Endothelial cell of umbilical vein (primary cell): ENCODE results near the gene ADCYAP1R1. TPM values are rescaled to one million over a fixed set of nuclear protein-coding genes. Genes with fewer than 3 reads are reported as not detected.
A peak's percentile ranks its signal among the peaks of the same experiment; 100 is the strongest.

Source experiments
- BruUV-seq: library from RNA; stranded (reverse); fragments of 400-500 nt; replicated peaks from 2 replicates; lab custom pipeline; 2021; lab: Mats Ljungman, UMichigan
- CTCF ChIA-PET: fragments of 300-600, 350-600 bp; sonication (Branson Sonifier 250); formaldehyde crosslinking; loops from one replicate; lab custom pipeline; 2021; ENCODE audit warnings: antibody characterized with exemption, inconsistent platforms; lab: Charles Lee
- POLR2A ChIA-PET: fragments of 300-600, 350-600 bp; sonication (Branson Sonifier 250); formaldehyde crosslinking; loops from one replicate; lab custom pipeline; 2021; ENCODE audit warnings: antibody characterized with exemption, inconsistent platforms; lab: Charles Lee
- DNase-seq: peaks from one replicate; pipeline ENCODE4 v3.0.0-alpha.2; 2011; ENCODE audit warnings: low read depth, low spot score
- FAIRE-seq: peaks from 2 replicates; lab custom pipeline; 2011; peaks lifted over from hg19 to GRCh38; lab: Jason Lieb, UNC
- H2AFZ ChIP-seq: 2 replicates; pipeline ENCODE4 v1.6.0; 2012; ENCODE audit warnings: low read depth, low read length, control low read depth, inconsistent platforms
- H3K27ac ChIP-seq: 2 replicates; pipeline ENCODE4 v1.5.1; 2011; ENCODE audit warnings: low read depth, mild to moderate bottlenecking, control low read depth, low read length, moderate library complexity; ENCODE audit not compliant: insufficient read depth
- H3K27me3 ChIP-seq, 2 experiments: 2 replicates each; pipeline versions ENCODE4 v1.6.0 to v1.6.1; 2011; ENCODE audit warnings: low read length in 2 of 2, mixed read lengths in 1 of 2; ENCODE audit not compliant: control insufficient read depth in 2 of 2, insufficient read depth in 2 of 2
- H3K36me3 ChIP-seq, 2 experiments: 2 replicates in 1 of 2; 3 replicates in 1 of 2; pipeline ENCODE4 v1.5.1; 2011; ENCODE audit warnings: low read length in 2 of 2, mild to moderate bottlenecking in 1 of 2, moderate library complexity in 1 of 2; ENCODE audit not compliant: control insufficient read depth in 2 of 2, insufficient read depth in 2 of 2; ENCODE audit errors: extremely low read depth in 1 of 2
- H3K4me1 ChIP-seq: 3 replicates; pipeline ENCODE4 v1.5.1; 2011; ENCODE audit warnings: mild to moderate bottlenecking, low read length; ENCODE audit not compliant: control insufficient read depth, insufficient read depth; ENCODE audit errors: extremely low read depth
- H3K4me2 ChIP-seq: 2 replicates; pipeline ENCODE4 v1.6.1; 2011; ENCODE audit warnings: low read length, control low read depth, mixed read lengths; ENCODE audit not compliant: insufficient read depth
- H3K4me3 ChIP-seq, 3 experiments: fragments of 200-600 bp in 1 of 3; sonication (generic), shearing (Covaris generic) in 1 of 3; replicated peaks in 1 of 3; 2 replicates each; pipeline ENCODE4 v1.5.1; 2011 to 2016; ENCODE audit warnings: control low read depth in 3 of 3, low read length in 3 of 3, mild to moderate bottlenecking in 2 of 3, inconsistent platforms in 1 of 3, low read depth in 1 of 3, moderate library complexity in 1 of 3; ENCODE audit not compliant: insufficient read depth in 1 of 3
- H3K79me2 ChIP-seq: 2 replicates; pipeline ENCODE4 v1.6.0; 2012; ENCODE audit warnings: low read length, inconsistent platforms; ENCODE audit not compliant: control insufficient read depth, insufficient read depth
- H3K9ac ChIP-seq: replicated peaks from 2 replicates; pipeline ENCODE3; 2011; ENCODE audit warnings: low read length, control low read depth; ENCODE audit not compliant: insufficient read depth; ENCODE audit errors: extremely low read depth
- H3K9me1 ChIP-seq: replicated peaks from 3 replicates; pipeline ENCODE4 v1.6.0; 2011; ENCODE audit warnings: mild to moderate bottlenecking, low read length; ENCODE audit not compliant: control insufficient read depth, insufficient read depth; ENCODE audit errors: extremely low read depth
- H3K9me3 ChIP-seq: replicated peaks from 2 replicates; pipeline ENCODE4 v1.5.1; 2012; ENCODE audit warnings: low read length, inconsistent platforms; ENCODE audit not compliant: control insufficient read depth, insufficient read depth
- H4K20me1 ChIP-seq: replicated peaks from 2 replicates; pipeline ENCODE3; 2011; ENCODE audit warnings: mild to moderate bottlenecking, low read length; ENCODE audit not compliant: control insufficient read depth, insufficient read depth; ENCODE audit errors: extremely low read depth
- CTCF ChIP-seq, 2 donors: IDR thresholded peaks; 1 replicate in 1 of 2; 2 replicates in 1 of 2; pipeline ENCODE4 v1.5.1; 2011; ENCODE audit warnings: low read length in 2 of 2, mild to moderate bottlenecking in 2 of 2, moderate library complexity in 2 of 2, control low read depth in 1 of 2, inconsistent platforms in 1 of 2, low read depth in 1 of 2; ENCODE audit not compliant: insufficient read depth in 1 of 2; ENCODE audit errors: extremely low read depth in 1 of 2
- FOS ChIP-seq: IDR thresholded peaks from 2 replicates; pipeline ENCODE4 v1.6.1; 2011; ENCODE audit warnings: mild to moderate bottlenecking, low read length, moderate library complexity, borderline replicate concordance; ENCODE audit not compliant: insufficient read depth
- GATA2 ChIP-seq: IDR thresholded peaks from 2 replicates; pipeline ENCODE4 v1.7.0; 2011; ENCODE audit warnings: low read depth, mild to moderate bottlenecking, moderate library complexity, mixed read lengths, low read length; ENCODE audit not compliant: insufficient read length, insufficient read depth
- MAX ChIP-seq: IDR thresholded peaks from 2 replicates; pipeline ENCODE4 v1.6.1; 2011; ENCODE audit not compliant: insufficient read depth, insufficient read length
- POLR2AphosphoS5 ChIP-seq: IDR thresholded peaks from 2 replicates; pipeline ENCODE4 v1.6.1; 2012; ENCODE audit warnings: low read depth, mild to moderate bottlenecking, control low read depth, low read length, moderate library complexity; ENCODE audit not compliant: insufficient read depth
- dilution Hi-C: fragments of 300-500 bp; cut with MboI; formaldehyde crosslinking; loops from one replicate; pipeline ENCODE4 v1.15.0; 2019; ENCODE audit warnings: low sequenced_read_pairs; ENCODE audit not compliant: extremely low pct_ligation_motif_present
- intact Hi-C: fragments of 100-400 bp; cut with micrococcal nuclease; formaldehyde crosslinking; loops from one replicate; pipeline ENCODE4 v1.10.0; 2022
- polyA plus RNA-seq, 4 experiments: library from polyadenylated mRNA; depleted of rRNA in 3 of 4; stranded (reverse) in 3 of 4; unstranded in 1 of 4; fragments of >200 nt; gene quantifications; 2 replicates each; pipeline versions ENCODE4 v1.2.1 to v1.2.3, GENCODE V29; 2011 to 2012; ENCODE audit warnings: missing spikeins in 1 of 4
- total RNA-seq: library from RNA; stranded (reverse); gene quantifications from 2 replicates; pipeline ENCODE4 v1.2.3, GENCODE V29; 2021

Gene ADCYAP1R1
- total and polyA plus RNA-seq, 2 donors (not counting 3 experiments of a cell fraction or from before 2014, with no cell fraction given) = 0.04 TPM; not detected in 1

- FAIRE-seq = peak; percentile 62
- dilution Hi-C loops (no loop called here), intact Hi-C loops (loop anchor here (1.0 to 5.0 kb wide), 3 partner anchors 63 to 257 kb away; no protein-coding TSS in a partner anchor)
- ChIA-PET CTCF (interaction anchor here (1.0 to 4.6 kb wide), 5 partner anchors 9 to 76 kb away, joined by 3 to 73 read pairs (median 3); no protein-coding TSS in a partner anchor), POLR2A (no interaction called here)
- Histone ChIP-seq H3K9me1 (no peaks in the 10 kb centered on the region), H3K4me2 (no peak overlapping the region), H3K27ac (no peak overlapping the region), H3K27me3 (peaks cover 0 to 3% of the 10 kb centered on the region in 2 experiments), H3K36me3 (no peaks in the 10 kb centered on the region), H2AFZ (no peak overlapping the region), H4K20me1 (no peaks in the 10 kb centered on the region), H3K9me3 (no peaks in the 10 kb centered on the region), H3K4me3 (no peak overlapping the region), H3K4me1 (no peaks in the 10 kb centered on the region), H3K9ac (no peak overlapping the region), H3K79me2 (no peaks in the 10 kb centered on the region)
- TF ChIP-seq MAX (no peak), FOS (no peak), CTCF (IDR thresholded peaks at IDR 0.05; ENCODE audit: extremely low read depth in 1 of 2, insufficient read depth in 1 of 2, low read depth in 1 of 2, low read length in 2 of 2) (peak; percentile 17 to 25), POLR2AphosphoS5 (no peak), GATA2 (no peak)
- no peak for DNase-seq
- BruUV-seq = no TSS peak
Measured at GRCh38 chr7:31059551-31059950, 7.4 kb downstream of the ADCYAP1R1 start.
